Cardiac ventricle fibroblast (primary cell): ENCODE measurements around the gene DBF4. TPM values are rescaled to one million over a fixed set of nuclear protein-coding genes. Genes with fewer than 3 reads are reported as not detected.

ENCODE experiments used
- total RNA-seq: library from RNA; depleted of rRNA; stranded (reverse); fragments of >200 nt; gene quantifications from 2 replicates; pipeline ENCODE4 v1.2.3, GENCODE V29; 2015

DBF4 gene, protein sequence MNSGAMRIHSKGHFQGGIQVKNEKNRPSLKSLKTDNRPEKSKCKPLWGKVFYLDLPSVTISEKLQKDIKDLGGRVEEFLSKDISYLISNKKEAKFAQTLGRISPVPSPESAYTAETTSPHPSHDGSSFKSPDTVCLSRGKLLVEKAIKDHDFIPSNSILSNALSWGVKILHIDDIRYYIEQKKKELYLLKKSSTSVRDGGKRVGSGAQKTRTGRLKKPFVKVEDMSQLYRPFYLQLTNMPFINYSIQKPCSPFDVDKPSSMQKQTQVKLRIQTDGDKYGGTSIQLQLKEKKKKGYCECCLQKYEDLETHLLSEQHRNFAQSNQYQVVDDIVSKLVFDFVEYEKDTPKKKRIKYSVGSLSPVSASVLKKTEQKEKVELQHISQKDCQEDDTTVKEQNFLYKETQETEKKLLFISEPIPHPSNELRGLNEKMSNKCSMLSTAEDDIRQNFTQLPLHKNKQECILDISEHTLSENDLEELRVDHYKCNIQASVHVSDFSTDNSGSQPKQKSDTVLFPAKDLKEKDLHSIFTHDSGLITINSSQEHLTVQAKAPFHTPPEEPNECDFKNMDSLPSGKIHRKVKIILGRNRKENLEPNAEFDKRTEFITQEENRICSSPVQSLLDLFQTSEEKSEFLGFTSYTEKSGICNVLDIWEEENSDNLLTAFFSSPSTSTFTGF
- total RNA-seq = 4.0 and 6.4 TPM in 2 replicates

DNA sequence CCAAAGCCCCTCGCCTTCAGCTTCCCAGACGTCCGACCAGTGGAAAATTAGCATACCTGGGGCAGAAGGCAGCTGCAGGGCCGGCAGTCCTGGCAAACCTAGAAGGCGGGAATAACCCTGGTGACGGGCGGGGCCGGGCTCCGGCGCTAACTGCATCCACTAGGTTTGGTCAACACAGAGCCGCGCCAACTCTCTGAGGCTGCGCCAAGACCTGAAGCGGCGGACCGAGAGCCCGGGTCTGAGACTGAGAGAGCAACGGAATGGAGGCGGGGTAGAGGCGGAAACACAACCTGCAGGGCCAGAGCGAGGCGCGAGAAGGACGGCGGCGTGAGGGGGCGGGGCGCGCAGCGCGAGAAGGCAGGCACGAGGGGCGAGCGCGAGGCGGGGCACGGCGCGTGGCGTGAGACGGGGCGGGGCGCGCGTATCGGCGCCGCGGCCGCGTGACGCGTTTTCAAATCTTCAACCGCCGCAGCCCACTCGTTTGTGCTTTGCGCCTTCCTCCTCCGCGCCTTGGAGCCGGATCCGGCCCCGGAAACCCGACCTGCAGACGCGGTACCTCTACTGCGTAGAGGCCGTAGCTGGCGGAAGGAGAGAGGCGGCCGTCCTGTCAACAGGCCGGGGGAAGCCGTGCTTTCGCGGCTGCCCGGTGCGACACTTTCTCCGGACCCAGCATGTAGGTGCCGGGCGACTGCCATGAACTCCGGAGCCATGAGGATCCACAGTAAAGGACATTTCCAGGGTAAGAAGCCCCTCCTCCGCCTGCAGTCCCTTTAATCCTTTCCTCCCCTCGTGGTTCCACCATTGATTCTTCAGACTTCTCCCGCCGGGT, at the start of gene DBF4, which contains the start of gene SLC25A40:
DBF4 (plus strand) TSS at position 454 of the 829 bp plus-strand sequence; CDS start at position 694, 240 bp downstream.
SLC25A40 (minus strand) TSS at position 321 of the 829 bp plus-strand sequence. CDS start 17,633 bp downstream, outside the sequence.

DNA sequence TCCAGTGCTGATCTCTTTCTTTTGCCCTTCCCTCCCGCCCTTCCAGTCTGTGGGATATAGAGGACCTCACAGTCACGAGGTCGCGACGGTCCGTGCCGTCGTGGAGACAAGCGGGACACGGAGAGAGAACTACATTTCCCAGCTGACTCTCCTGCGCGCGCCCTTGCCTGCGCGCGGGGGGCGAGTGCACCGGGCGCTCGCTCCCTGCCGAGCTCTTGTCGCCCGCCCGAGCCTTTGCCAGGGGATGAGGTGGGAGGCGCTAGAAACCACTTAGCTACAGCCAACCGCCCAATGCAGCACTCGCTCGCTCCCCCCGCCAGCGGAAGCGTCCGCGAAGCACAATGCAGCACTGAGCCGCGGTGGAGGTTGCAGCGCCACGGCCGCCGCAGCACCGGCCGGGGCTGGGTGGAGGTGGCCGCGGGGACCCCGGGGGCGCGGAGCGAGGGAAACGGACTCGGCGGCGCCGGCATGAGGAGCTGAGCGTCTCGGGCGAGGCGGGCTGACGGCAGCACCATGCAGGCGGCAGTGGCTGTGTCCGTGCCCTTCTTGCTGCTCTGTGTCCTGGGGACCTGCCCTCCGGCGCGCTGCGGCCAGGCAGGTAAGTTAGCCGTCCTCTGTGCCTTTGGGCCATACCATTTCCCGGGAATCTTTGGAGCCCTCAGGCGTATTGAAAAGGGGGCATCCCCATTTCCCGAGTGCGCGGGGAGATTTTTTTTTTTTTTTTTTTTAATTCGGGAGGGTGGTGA, 57.8 kb downstream of the DBF4 start, which contains the start of gene ADAM22:
ADAM22 (plus strand) TSS at position 299 of the 746 bp plus-strand sequence; CDS start at position 514, 215 bp downstream.

Other genes starting within 250 kb of the DBF4 start
- not detected in 2 replicates for gene RUNDC3B, start 248.1 kb upstream of the DBF4 start, total RNA-seq
- 5.6 and 12.4 TPM in 2 replicates for gene SLC25A40, start 133 bp upstream of the DBF4 start, total RNA-seq
- gene ADAM22, start 57.8 kb downstream of the DBF4 start, total RNA-seq = 0.19 and 0.34 TPM in 2 replicates